HG02884 (cell line): ENCODE measurements around the gene OLFML2A.

ENCODE experiments used
- ATAC-seq: cut with Tn5 transposase; IDR thresholded peaks from one replicate; pipeline ENCODE4 v1.9.1; 2021; ENCODE audit warnings: mild to moderate bottlenecking, moderate library complexity; ENCODE audit not compliant: unreplicated experiment

Gene OLFML2A

GRCh38 chr9:124774129-124774978 lies 2.6 kb upstream of the OLFML2A start:
- ATAC-seq, result peak; percentile 30

- ATAC-seq, result no peak
Observed at GRCh38 chr9:124776618-124776953, 347 bp upstream of the OLFML2A start.

GRCh38 chr9:124778575-124779367 lies 1.8 kb downstream of the OLFML2A start:
- ATAC-seq, result no peak

GRCh38 chr9:124779368-124780059 lies 2.6 kb downstream of the OLFML2A start:
- no peak for ATAC-seq

GRCh38 chr9:124780060-124780756 lies 3.3 kb downstream of the OLFML2A start:
- ATAC-seq, result no peak

GRCh38 chr9:124780757-124781151 lies 3.8 kb downstream of the OLFML2A start:
- no peak for ATAC-seq

GRCh38 chr9:124781967-124782660 lies 5.2 kb downstream of the OLFML2A start:
- no peak for ATAC-seq

GRCh38 chr9:124782661-124783574 lies 6.0 kb downstream of the OLFML2A start:
- ATAC-seq, result no peak

- no peak for ATAC-seq
Observed at GRCh38 chr9:124783830-124784229, 6.9 kb downstream of the OLFML2A start.

GRCh38 chr9:124784509-124784908 lies 7.6 kb downstream of the OLFML2A start:
- no peak for ATAC-seq

GRCh38 chr9:124786881-124787573 lies 10.1 kb downstream of the OLFML2A start:
- no peak for ATAC-seq

GRCh38 chr9:124788542-124789217 lies 11.7 kb downstream of the OLFML2A start:
- no peak for ATAC-seq

GRCh38 chr9:124789531-124789930 lies 12.6 kb downstream of the OLFML2A start:
- no peak for ATAC-seq

GRCh38 chr9:124790301-124790700 lies 13.4 kb downstream of the OLFML2A start:
- no peak for ATAC-seq

GRCh38 chr9:124790801-124791505 lies 14.0 kb downstream of the OLFML2A start:
- no peak for ATAC-seq

GRCh38 chr9:124792257-124793014 lies 15.5 kb downstream of the OLFML2A start:
- no peak for ATAC-seq

GRCh38 chr9:124793015-124793541 lies 16.1 kb downstream of the OLFML2A start:
- ATAC-seq, result no peak
